Measurements from ENCODE around the gene FARS2.

DNA sequence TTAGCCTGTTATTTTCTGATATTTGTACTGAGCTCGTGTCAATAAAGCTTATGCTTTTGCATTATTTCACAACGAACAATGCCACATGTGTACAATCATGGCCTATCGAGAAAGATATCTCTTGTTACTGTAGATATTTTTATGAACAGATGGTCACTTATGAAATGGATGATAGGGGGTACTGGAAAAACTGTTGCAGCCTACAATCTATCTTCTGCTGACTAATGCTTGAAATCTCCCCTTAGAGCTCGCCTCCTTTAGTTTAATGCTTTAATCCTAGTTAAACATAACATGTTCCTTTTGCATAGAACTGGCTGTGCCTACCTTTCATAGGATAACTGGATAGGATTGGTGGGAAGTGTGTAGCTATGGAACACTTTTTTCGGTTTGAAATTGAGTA is 296.2 kb downstream of the FARS2 start:
- TF ChIP-seq, protein P1, sequence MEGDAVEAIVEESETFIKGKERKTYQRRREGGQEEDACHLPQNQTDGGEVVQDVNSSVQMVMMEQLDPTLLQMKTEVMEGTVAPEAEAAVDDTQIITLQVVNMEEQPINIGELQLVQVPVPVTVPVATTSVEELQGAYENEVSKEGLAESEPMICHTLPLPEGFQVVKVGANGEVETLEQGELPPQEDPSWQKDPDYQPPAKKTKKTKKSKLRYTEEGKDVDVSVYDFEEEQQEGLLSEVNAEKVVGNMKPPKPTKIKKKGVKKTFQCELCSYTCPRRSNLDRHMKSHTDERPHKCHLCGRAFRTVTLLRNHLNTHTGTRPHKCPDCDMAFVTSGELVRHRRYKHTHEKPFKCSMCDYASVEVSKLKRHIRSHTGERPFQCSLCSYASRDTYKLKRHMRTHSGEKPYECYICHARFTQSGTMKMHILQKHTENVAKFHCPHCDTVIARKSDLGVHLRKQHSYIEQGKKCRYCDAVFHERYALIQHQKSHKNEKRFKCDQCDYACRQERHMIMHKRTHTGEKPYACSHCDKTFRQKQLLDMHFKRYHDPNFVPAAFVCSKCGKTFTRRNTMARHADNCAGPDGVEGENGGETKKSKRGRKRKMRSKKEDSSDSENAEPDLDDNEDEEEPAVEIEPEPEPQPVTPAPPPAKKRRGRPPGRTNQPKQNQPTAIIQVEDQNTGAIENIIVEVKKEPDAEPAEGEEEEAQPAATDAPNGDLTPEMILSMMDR (conservative IDR thresholded peaks at IDR 0.05; ENCODE audit: low read depth, low read length), result no peak
- TF ChIP-seq EZH2 (IDR thresholded peaks at IDR 0.05; ENCODE audit: borderline replicate concordance, low read depth, low read length, poor library complexity, severe bottlenecking), result no peak

All from A673 (cell line).